Middle frontal gyrus (tissue), 1 donor: ENCODE measurements around the gene SMG7.
A peak's percentile ranks its signal among the peaks of the same experiment; 100 is the strongest.

Experiments used
- DNase-seq: peaks from one replicate; pipeline ENCODE4 v3.0.0-alpha.2; 2015; ENCODE audit warnings: low spot score; ENCODE audit errors: extremely low spot score

Gene SMG7

GRCh38 chr1:183512450-183512849, 40.2 kb downstream of the SMG7 start:
- no peak for DNase-seq

- no peak for DNase-seq
Measured at GRCh38 chr1:183514235-183514634, 41.9 kb downstream of the SMG7 start.

GRCh38 chr1:183515002-183515689, 42.8 kb downstream of the SMG7 start:
- DNase-seq = no peak

GRCh38 chr1:183516725-183517124, 44.4 kb downstream of the SMG7 start:
- no peak for DNase-seq

- no peak for DNase-seq
Measured at GRCh38 chr1:183517401-183517800, 45.1 kb downstream of the SMG7 start.

- DNase-seq = no peak
Measured at GRCh38 chr1:183520379-183520778, 48.1 kb downstream of the SMG7 start.

- DNase-seq = no peak
Measured at GRCh38 chr1:183522104-183522503, 49.8 kb downstream of the SMG7 start.

GRCh38 chr1:183528577-183528976, 56.3 kb downstream of the SMG7 start:
- no peak for DNase-seq

GRCh38 chr1:183533617-183534174, 61.4 kb downstream of the SMG7 start:
- no peak for DNase-seq

GRCh38 chr1:183537405-183537804, 65.1 kb downstream of the SMG7 start:
- DNase-seq = no peak

- DNase-seq = peak; percentile 38
Measured at GRCh38 chr1:183543619-183544204, 71.4 kb downstream of the SMG7 start.

- DNase-seq = no peak
Measured at GRCh38 chr1:183544598-183545297, 72.4 kb downstream of the SMG7 start.

GRCh38 chr1:183546427-183546826, 74.1 kb downstream of the SMG7 start:
- DNase-seq = no peak

GRCh38 chr1:183548116-183548515, 75.8 kb downstream of the SMG7 start:
- DNase-seq = no peak

GRCh38 chr1:183550915-183551314, 78.6 kb downstream of the SMG7 start:
- no peak for DNase-seq

- no peak for DNase-seq
Measured at GRCh38 chr1:183551924-183552323, 79.6 kb downstream of the SMG7 start.

GRCh38 chr1:183552441-183552840, 80.1 kb downstream of the SMG7 start:
- no peak for DNase-seq

GRCh38 chr1:183552891-183553290, 80.6 kb downstream of the SMG7 start:
- DNase-seq = no peak

- DNase-seq = no peak
Measured at GRCh38 chr1:183553331-183553730, 81.0 kb downstream of the SMG7 start.

GRCh38 chr1:183553764-183554163, 81.5 kb downstream of the SMG7 start:
- DNase-seq = no peak

GRCh38 chr1:183554577-183554976, 82.3 kb downstream of the SMG7 start:
- no peak for DNase-seq

GRCh38 chr1:183559061-183559460, 86.8 kb downstream of the SMG7 start:
- no peak for DNase-seq
